HL-60/S4 treated with phorbol 12-myristate 13-acetate at 8.2 ng/mL for 4 days and 3 days (cell line): ENCODE results near the gene BCORL1.

Experiments used
- in situ Hi-C: fragments of 300-500 bp; cut with MboI; formaldehyde crosslinking; loops from 2 replicates; pipeline ENCODE4 v1.15.0; 2022; ENCODE audit warnings: low sequenced_read_pairs

Gene BCORL1

GRCh38 chrX:130055103-130055502, 72.7 kb downstream of the BCORL1 start:
- in situ Hi-C loops = loop anchor here (25.0 kb wide), 1 partner anchor 443 kb away; no protein-coding TSS in a partner anchor

GRCh38 chrX:130055899-130056298, 73.5 kb downstream of the BCORL1 start:
- in situ Hi-C loops = loop anchor here (25.0 kb wide), 1 partner anchor 444 kb away; no protein-coding TSS in a partner anchor

- in situ Hi-C loops = loop anchor here (25.0 kb wide), 1 partner anchor 445 kb away; no protein-coding TSS in a partner anchor
Measured at GRCh38 chrX:130057209-130057608, 74.8 kb downstream of the BCORL1 start.

GRCh38 chrX:130058652-130059051, 76.2 kb downstream of the BCORL1 start:
- in situ Hi-C loops = loop anchor here (25.0 kb wide), 1 partner anchor 446 kb away; no protein-coding TSS in a partner anchor

- in situ Hi-C loops = loop anchor here (25.0 kb wide), 1 partner anchor 448 kb away; no protein-coding TSS in a partner anchor
Measured at GRCh38 chrX:130060122-130061069, 78.0 kb downstream of the BCORL1 start.

- in situ Hi-C loops = loop anchor here (25.0 kb wide), 1 partner anchor 455 kb away; no protein-coding TSS in a partner anchor
Measured at GRCh38 chrX:130066975-130067615, 84.7 kb downstream of the BCORL1 start.

- in situ Hi-C loops = loop anchor here (25.0 kb wide), 1 partner anchor 459 kb away; no protein-coding TSS in a partner anchor
Measured at GRCh38 chrX:130071611-130072344, 89.3 kb downstream of the BCORL1 start.

- in situ Hi-C loops = loop anchor here (25.0 kb wide), 1 partner anchor 460 kb away; no protein-coding TSS in a partner anchor
Measured at GRCh38 chrX:130072345-130072740, 89.9 kb downstream of the BCORL1 start.

GRCh38 chrX:130075777-130076176, 93.3 kb downstream of the BCORL1 start:
- in situ Hi-C loops = no loop called here

GRCh38 chrX:130079824-130080406, 97.5 kb downstream of the BCORL1 start:
- in situ Hi-C loops = no loop called here

- in situ Hi-C loops = no loop called here
Measured at GRCh38 chrX:130080791-130081367, 98.4 kb downstream of the BCORL1 start.

GRCh38 chrX:130081421-130082045, 99.1 kb downstream of the BCORL1 start:
- in situ Hi-C loops = no loop called here

GRCh38 chrX:130082244-130083106, 100.0 kb downstream of the BCORL1 start:
- in situ Hi-C loops = no loop called here

GRCh38 chrX:130083107-130083490, 100.7 kb downstream of the BCORL1 start:
- in situ Hi-C loops = no loop called here

GRCh38 chrX:130083656-130084382, 101.4 kb downstream of the BCORL1 start:
- in situ Hi-C loops = no loop called here

GRCh38 chrX:130084631-130085237, 102.3 kb downstream of the BCORL1 start:
- in situ Hi-C loops = no loop called here
